CD4-positive, alpha-beta T cell treated with Interleukin-2 at 100 ng/mL for 4 hours (primary cell): ENCODE measurements around the gene GRM7.

ENCODE experiments used
- DNase-seq: peaks from one replicate; pipeline ENCODE4 v3.0.0-alpha.2; 2020; ENCODE audit warnings: low spot score

Gene GRM7

GRCh38 chr3:7658294-7658693 lies 797.4 kb downstream of the GRM7 start:
- no peak for DNase-seq

- no peak for DNase-seq
These were observed 798.2 kb downstream of the GRM7 start for GRCh38 chr3:7659079-7659478.

GRCh38 chr3:7663771-7664170 lies 802.9 kb downstream of the GRM7 start:
- no peak for DNase-seq

- no peak for DNase-seq
These were observed 806.9 kb downstream of the GRM7 start for GRCh38 chr3:7667774-7668173.

- no peak for DNase-seq
These were observed 808.7 kb downstream of the GRM7 start for GRCh38 chr3:7669641-7670040.

DNA sequence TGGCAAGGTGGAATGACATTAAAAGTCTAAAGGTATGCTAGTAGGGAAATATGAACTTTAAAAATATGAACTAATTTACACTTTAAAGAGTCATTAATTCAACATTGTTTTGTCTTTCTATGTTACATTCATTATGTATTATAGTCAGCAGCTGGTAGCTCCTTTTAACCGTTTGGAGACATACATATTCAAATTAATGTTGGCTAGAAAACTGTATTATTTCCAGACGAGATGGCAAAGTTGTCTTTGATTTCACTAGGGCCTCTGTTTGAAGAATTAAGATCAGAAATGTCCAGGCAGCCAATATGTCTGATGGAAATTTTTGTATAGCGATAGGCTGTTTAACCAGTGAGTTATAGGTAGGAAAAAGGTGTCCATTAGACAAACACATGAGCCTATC lies 817.6 kb downstream of the GRM7 start:
- DNase-seq = no peak

DNA sequence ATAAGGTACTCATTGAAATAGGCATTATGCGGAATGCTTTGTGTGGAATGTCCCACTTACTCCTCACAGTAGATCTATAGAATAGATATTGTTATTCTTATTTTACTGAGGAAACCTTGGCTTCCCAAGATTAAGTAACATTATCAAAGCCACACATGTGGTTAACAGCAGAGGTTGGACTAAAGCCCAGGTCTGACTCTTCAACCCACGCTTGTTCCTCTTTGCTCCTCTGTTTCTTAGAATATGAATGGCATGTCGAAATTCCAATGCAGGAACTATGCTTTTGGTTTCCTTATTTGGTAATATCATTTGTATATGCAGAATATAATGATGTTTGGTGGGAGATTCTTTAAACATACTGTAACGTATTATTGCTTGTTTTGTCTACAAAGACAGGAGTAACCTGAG lies 821.9 kb downstream of the GRM7 start:
- DNase-seq = no peak

GRCh38 chr3:7683426-7683825 lies 822.5 kb downstream of the GRM7 start:
- DNase-seq = no peak

DNA sequence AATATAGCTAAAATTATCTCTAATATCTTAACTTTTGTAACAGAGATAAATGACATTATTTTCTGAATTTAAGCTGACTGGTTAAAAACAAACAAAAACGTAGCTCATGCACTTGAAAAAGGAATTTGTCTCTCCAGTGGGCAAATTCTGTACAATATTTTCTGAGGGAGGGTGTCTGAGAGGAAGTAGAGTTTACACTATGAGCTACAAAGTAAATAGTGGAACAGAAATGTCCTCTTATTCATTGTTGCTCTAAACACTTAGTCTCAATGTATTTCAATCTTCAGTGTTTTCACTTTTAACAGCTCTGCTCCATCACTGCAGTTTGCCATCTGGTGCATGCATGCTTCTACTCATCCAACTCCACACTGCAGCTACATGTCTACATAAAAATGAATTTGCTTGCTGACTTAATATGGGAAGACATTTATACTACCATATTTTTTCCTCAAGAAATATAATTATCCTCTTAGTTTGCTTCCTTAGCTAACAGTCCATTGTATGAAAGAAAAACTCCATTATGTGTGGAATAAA lies 823.3 kb downstream of the GRM7 start:
- DNase-seq = no peak

DNA sequence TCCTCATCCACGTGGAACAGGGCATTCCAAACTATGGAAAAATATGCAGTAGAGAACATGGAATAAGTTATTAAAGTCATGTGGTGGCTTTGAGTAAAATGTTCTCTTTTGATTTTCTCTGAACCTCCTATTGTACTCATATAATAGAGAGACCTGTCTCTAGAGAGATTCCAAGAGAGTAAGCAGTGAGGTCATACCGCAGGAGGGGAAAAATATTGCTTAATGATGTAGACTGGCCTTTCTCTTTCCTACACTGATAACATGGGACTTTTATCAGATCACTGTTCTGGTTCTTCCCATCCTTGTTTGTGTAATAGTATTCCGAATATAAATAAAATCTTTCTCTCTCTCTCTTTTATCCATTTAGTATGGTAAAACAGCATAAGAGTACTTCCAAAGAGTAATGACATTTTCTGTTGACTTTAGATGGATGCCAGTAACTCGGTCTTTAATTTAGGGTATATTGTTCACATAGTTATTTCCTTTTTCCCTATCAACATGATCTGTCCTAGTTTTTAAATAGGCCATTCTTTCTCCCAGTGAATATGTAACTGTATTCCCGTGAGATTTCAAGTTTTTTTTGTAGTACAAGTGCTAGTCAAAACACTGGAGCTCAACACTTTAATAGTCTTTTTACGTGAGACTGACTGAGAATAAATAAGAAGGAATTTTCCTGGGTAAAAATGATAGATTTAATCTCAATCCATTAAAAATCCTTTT lies 826.7 kb downstream of the GRM7 start:
- DNase-seq = no peak

- no peak for DNase-seq
These were observed 832.0 kb downstream of the GRM7 start for GRCh38 chr3:7692866-7693265.

DNA sequence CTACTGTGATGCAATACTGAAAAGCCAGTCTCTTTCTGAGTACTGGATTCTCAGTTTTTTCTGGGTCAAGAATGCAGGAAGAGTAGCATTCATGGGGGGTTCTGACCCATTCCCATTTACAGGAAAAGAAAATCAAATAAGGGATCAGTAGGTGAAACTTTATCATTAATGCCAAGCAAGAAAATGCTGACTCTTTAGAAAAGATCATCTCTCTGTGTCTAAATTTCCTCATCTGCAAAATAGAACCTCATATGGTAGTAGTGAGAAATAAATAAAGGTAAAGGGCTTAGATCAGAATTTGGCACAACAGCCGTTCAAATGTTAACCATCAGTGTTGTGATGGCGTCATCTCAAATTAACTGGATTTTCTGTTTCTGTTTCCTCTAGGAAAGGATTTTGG lies 833.1 kb downstream of the GRM7 start:
- no peak for DNase-seq

DNA sequence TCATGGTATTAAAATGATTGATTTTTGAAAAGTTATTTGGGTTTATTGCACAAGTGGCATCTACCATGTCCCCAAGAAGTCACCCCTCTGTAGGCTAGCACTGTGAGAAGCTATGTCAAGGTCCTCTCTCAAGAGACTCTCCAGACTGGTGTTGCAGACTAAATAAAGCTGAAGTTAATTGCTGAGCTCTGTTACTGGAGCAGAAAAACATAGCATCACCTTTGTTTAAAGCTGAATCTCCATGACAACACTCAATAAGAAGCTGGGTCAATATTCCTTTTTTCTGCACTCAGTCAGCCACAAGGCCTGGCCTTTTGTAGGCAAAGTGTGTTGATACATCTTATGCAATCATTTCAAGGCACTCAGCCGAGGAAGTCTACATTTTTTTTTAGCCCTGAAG lies 834.1 kb downstream of the GRM7 start:
- no peak for DNase-seq

DNA sequence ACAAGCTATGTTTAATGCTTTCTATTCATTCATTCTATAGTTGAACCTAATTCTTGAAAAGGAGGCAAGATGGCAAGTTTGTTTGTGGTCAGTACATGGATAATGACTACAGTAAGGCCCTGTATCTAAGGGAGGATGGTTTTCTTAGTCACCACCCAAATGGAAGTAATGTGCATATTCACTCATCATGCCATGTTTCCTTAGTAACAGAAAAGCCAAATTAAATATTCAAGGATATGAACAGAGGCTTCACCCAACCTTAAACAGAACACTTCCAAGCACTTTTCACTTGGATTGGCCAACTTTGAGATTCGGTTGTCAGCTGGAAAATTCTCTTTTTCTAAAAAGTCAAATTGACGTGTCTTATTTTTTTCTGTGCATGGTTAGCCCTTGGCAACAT lies 835.4 kb downstream of the GRM7 start:
- DNase-seq = no peak

DNA sequence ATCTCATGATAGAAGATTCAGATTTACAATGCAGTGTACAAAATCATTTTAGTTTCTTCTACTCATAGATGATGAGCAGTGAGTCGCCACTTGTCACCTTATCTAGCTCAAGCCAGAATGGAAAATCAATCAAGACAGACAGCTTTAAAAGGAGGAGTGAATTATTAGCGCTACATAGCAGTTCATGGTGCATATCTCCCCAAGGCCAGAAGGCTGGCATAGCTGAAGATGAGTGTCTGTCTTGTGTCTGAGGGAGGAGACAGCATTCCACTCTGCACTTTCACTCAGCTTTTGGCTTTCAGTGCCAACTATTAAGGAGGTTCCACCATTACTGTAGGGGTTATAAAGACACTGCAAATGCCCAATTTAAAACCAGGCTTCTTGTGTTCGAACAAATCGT lies 836.6 kb downstream of the GRM7 start:
- no peak for DNase-seq

DNA sequence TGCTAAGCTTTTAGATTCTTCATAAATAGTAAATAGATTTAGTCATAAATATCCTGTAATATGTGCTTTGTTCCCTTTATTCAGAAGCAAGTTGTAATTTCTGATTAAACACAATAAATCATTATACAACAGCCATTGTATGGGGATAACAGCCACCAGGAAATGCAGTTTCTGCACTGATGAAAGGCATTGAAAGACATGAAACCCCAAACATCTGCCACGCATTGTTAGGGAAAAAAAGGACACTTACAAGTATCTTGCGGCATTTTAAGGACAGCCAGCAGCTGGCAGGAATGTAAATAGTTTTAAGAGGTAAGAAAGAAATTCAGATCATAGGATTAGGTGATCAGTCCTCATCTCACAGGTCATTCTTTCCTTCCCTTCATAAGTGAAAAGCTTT lies 839.6 kb downstream of the GRM7 start:
- no peak for DNase-seq

DNA sequence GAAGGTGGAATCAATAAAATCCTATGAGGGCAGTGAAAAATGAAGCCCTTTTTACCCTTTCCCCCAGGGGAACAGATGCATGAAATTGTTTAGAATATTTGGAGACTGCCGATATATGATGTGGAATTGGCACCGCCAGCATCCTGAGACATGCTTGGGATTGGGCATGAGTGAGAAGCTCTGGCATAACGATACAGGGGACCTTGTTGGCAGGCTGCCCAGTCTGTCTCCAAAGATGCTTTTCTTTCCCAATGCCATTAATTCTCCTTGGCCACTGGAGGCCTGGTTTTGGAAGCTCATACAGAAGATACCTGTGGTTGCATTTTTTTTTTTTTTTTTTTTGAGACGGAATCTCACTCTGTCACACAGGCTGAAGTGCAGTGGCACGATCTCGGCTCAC lies 840.1 kb downstream of the GRM7 start:
- DNase-seq = no peak

DNA sequence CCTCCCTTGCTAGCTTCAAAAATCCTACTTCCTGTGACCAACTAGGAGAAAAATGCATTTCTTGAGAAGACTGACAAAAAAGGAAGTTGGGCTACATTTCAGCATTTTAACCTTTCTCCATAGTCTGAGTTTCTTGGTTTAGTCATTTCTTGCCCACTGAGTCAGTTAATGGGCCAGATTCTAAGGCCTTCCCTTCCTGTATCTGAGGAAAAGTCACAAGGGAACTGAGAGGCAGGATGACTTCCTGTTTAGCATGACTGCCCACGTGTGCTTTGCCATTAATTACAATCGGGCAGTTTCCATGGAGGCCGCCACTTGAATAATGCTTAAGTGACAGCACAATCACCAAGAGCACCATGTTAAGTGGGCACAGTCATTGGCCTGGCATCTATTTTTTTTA lies 846.3 kb downstream of the GRM7 start:
- no peak for DNase-seq

DNA sequence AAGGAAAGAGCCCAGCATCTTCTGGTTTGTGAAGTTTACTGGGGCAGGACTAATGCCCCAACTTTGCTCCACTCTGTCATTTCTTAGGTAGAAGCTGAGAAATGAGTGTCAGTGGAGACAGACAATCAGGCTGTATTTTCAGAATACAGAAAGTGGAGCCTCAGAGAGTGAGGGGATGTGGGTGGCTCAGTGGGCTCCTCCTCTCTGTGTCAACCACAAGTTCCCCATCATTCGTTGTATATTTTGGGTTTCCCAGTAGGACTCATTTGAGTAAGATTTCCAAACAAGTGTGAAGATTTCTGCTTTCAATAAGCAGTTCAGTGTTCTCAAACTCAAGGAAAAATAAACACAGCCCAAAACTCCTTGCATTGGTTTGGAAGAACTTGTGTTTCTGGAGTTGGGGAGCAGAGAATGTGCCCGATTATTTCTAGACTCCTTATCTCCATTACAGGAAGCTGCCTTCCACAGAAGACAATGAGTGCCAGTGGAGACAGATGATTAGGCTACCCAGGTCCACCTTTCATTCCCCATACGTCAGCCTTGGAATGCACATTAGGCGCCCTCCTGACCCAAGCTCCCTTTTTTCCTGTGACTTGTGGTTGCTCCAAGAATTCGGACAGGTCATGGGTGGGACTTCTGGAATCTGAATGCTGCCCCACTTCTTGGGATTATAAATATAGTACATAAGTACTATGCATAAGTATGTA lies 848.6 kb downstream of the GRM7 start:
- no peak for DNase-seq

DNA sequence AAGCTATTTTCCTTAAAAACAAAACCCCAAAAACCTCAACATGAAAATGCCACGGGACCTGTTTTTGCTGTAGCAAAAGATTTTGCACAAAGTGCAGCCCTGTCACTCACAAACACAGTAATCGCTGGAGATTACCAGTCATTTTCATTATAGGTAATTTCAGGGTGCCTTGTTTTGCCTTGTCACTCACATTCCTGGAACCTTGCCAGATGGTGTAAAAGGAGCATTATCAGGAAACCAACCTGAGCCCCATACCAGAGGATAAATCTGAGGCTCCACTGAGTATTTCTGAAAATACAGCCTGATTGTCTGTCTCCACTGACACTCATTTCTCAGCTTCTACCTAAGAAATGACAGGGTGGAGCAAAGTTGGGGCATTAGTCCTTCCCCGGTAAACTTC lies 849.4 kb downstream of the GRM7 start:
- DNase-seq = no peak

GRCh38 chr3:7713724-7714123 lies 852.8 kb downstream of the GRM7 start:
- no peak for DNase-seq

- no peak for DNase-seq
These were observed 859.9 kb downstream of the GRM7 start for GRCh38 chr3:7720649-7721297.

- DNase-seq = no peak
These were observed 861.0 kb downstream of the GRM7 start for GRCh38 chr3:7721869-7722268.
